ENCODE measurements around the gene SMIM35.
"Not testable (repeated sequence)": the region's sequence is repeated elsewhere in the genome, so short reads cannot be mapped to it uniquely, and the experiment has no call there.

Gene SMIM35

GRCh38 chr11:117978291-117978910 is 108.4 kb downstream of the SMIM35 start:
- DNase-seq: not testable (repeated sequence)

GRCh38 chr11:117977612-117978264 is 109.0 kb downstream of the SMIM35 start:
- not testable (repeated sequence) for DNase-seq

GRCh38 chr11:117977029-117977428 is 109.7 kb downstream of the SMIM35 start:
- DNase-seq: no peak

- DNase-seq: no peak
Observed at GRCh38 chr11:117976445-117976844, 110.3 kb downstream of the SMIM35 start.

GRCh38 chr11:117973503-117973860 is 113.3 kb downstream of the SMIM35 start:
- no peak for DNase-seq

GRCh38 chr11:117972629-117973502 is 113.9 kb downstream of the SMIM35 start:
- DNase-seq: no peak

- DNase-seq: no peak
Observed at GRCh38 chr11:117972044-117972443, 114.7 kb downstream of the SMIM35 start.

GRCh38 chr11:117970400-117971024 is 116.3 kb downstream of the SMIM35 start:
- no peak for DNase-seq

- no peak for DNase-seq
Observed at GRCh38 chr11:117969160-117969991, 117.4 kb downstream of the SMIM35 start.

GRCh38 chr11:117966908-117967307 is 119.9 kb downstream of the SMIM35 start:
- no peak for DNase-seq

- no peak for DNase-seq
Observed at GRCh38 chr11:117962826-117963225, 123.9 kb downstream of the SMIM35 start.

- DNase-seq: no peak
Observed at GRCh38 chr11:117961896-117962295, 124.9 kb downstream of the SMIM35 start.

- no peak for DNase-seq
Observed at GRCh38 chr11:117960406-117960805, 126.4 kb downstream of the SMIM35 start.

- no peak for DNase-seq
Observed at GRCh38 chr11:117959438-117960149, 127.2 kb downstream of the SMIM35 start.

GRCh38 chr11:117958949-117959348 is 127.8 kb downstream of the SMIM35 start:
- DNase-seq: no peak
